OCI-LY1 (cell line): Measurements from ENCODE around the gene ASTL.

Experiments
- H2AFZ ChIP-seq: fragments of 200-600 bp; sonication (generic), shearing (Covaris generic); 2 replicates; pipeline ENCODE4 v1.6.0; 2014; ENCODE audit warnings: antibody characterized with exemption, mild to moderate bottlenecking, low read length
- H3F3A ChIP-seq: fragments of 200-600 bp; sonication (generic), shearing (Covaris generic); 2 replicates; pipeline ENCODE4 v1.6.0; 2014; ENCODE audit warnings: mild to moderate bottlenecking, antibody characterized with exemption, low read length, moderate library complexity; ENCODE audit not compliant: insufficient read depth
- H3K27ac ChIP-seq: fragments of 200-600 bp; sonication (generic); 2 replicates; pipeline ENCODE4 v1.5.1; 2014; ENCODE audit warnings: low read length, mixed run types, mild to moderate bottlenecking, low read depth; ENCODE audit not compliant: poor library complexity, severe bottlenecking
- H3K27me3 ChIP-seq: fragments of 200-600 bp; sonication (generic); 2 replicates; pipeline ENCODE4 v1.6.0; 2014; ENCODE audit warnings: antibody characterized with exemption, mild to moderate bottlenecking, low read length, moderate library complexity; ENCODE audit not compliant: insufficient read depth
- H3K36me3 ChIP-seq: fragments of 200-600 bp; sonication (generic); 2 replicates; pipeline ENCODE4 v1.6.1; 2014; ENCODE audit warnings: mild to moderate bottlenecking, antibody characterized with exemption, low read length, moderate library complexity, mixed read lengths; ENCODE audit not compliant: insufficient read depth
- H3K4me1 ChIP-seq: fragments of 200-600 bp; sonication (generic); 2 replicates; pipeline ENCODE4 v1.5.1; 2014; ENCODE audit warnings: mild to moderate bottlenecking, low read length, moderate library complexity; ENCODE audit not compliant: insufficient read depth, severe bottlenecking
- H3K4me2 ChIP-seq: fragments of 200-600 bp; sonication (generic), shearing (Covaris generic); 2 replicates; pipeline ENCODE4 v1.6.1; 2014; ENCODE audit warnings: low read length
- H3K4me3 ChIP-seq: fragments of 200-600 bp; sonication (generic); 2 replicates; pipeline ENCODE4 v1.5.1; 2014; ENCODE audit warnings: low read length, low read depth, mild to moderate bottlenecking, mixed read lengths; ENCODE audit not compliant: poor library complexity, severe bottlenecking
- H3K79me2 ChIP-seq: fragments of 200-600 bp; shearing (Covaris generic); 2 replicates; pipeline ENCODE4 v1.6.1; 2016; ENCODE audit warnings: mixed run types, low read length, mixed read lengths; ENCODE audit not compliant: insufficient read depth
- H3K9ac ChIP-seq: fragments of 200-600 bp; sonication (generic), shearing (Covaris generic); 2 replicates; pipeline ENCODE4 v1.6.1; 2014; ENCODE audit warnings: mild to moderate bottlenecking, low read length, mixed read lengths
- H3K9me2 ChIP-seq: fragments of 200-600 bp; sonication (generic), shearing (Covaris generic); 2 replicates; pipeline ENCODE4 v1.6.1; 2014; ENCODE audit warnings: low read depth, mild to moderate bottlenecking, low read length, mixed read lengths
- H3K9me3 ChIP-seq: fragments of 200-600 bp; shearing (Covaris generic); 2 replicates; pipeline ENCODE4 v1.6.1; 2014; ENCODE audit warnings: low read length, mixed read lengths
- H4K20me1 ChIP-seq: fragments of 200-600 bp; sonication (generic), shearing (Covaris generic); 2 replicates; pipeline ENCODE4 v1.6.0; 2016; ENCODE audit warnings: mild to moderate bottlenecking, low read length; ENCODE audit not compliant: insufficient read depth
- EZH2 ChIP-seq: fragments of 200-600 bp; sonication (generic), shearing (Covaris generic); IDR thresholded peaks from 2 replicates; pipeline ENCODE4 v1.8.0; 2017; ENCODE audit warnings: borderline replicate concordance, mixed run types, mild to moderate bottlenecking, antibody characterized with exemption, low read length, moderate library complexity, mixed read lengths
- TF ChIP-seq, protein P1 (sequence below): fragments of 200-600 bp; sonication (generic), shearing (Covaris generic); IDR thresholded peaks from 2 replicates; pipeline ENCODE4 v1.5.1; 2017; ENCODE audit warnings: mild to moderate bottlenecking, antibody characterized with exemption, low read length, moderate library complexity, mixed read lengths

Gene ASTL

DNA sequence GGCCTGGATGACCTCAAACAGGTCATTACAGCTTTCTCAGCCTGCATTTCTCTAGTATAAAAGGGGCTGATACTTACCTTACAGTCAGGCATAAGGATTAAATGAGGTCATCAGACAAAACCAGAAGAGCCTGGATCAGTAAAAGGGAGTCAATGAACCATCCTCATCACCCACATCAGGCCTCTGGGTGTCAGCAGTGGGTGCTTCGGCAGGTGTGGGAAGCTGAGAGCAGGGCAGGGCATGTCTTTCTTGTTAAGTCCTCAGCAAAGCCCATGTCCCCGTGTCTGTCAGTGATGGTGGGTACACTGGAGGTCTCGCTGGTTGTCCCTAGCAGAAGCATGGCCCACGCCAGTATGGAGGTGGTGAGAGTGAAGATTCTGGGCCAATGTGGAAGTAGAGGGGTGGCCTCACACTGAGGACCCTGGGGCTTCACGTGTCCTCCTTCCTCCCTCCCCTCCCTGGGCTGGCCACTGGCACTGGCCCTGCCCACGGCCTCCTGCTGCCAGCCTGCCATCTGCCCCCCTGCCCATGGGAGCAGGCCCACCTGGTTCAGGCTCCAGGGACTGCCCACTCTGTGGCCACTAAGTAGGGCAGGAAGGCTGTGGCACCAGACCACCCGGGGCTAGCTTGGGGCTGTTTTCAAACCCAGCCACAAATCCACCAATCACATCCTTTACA lies 26.3 kb downstream of the ASTL start:
- H3K4me2 ChIP-seq, result no peak overlapping the region
- H3K79me2 ChIP-seq, result no peaks in the 10 kb centered on the region
- H3K36me3 ChIP-seq, result no peaks in the 10 kb centered on the region
- no peaks in the 10 kb centered on the region for H3K9me2 ChIP-seq
- H3K4me3 ChIP-seq, result no peak overlapping the region
- H3K9ac ChIP-seq, result no peak overlapping the region
- no peaks in the 10 kb centered on the region for H4K20me1 ChIP-seq
- no peak overlapping the region for H3K27ac ChIP-seq
- H3K4me1 ChIP-seq, result no peaks in the 10 kb centered on the region
- no peak overlapping the region for H2AFZ ChIP-seq
- no peaks in the 10 kb centered on the region for H3F3A ChIP-seq
- no peaks in the 10 kb centered on the region for H3K27me3 ChIP-seq
- no peaks in the 10 kb centered on the region for H3K9me3 ChIP-seq
- TF ChIP-seq, protein P1, sequence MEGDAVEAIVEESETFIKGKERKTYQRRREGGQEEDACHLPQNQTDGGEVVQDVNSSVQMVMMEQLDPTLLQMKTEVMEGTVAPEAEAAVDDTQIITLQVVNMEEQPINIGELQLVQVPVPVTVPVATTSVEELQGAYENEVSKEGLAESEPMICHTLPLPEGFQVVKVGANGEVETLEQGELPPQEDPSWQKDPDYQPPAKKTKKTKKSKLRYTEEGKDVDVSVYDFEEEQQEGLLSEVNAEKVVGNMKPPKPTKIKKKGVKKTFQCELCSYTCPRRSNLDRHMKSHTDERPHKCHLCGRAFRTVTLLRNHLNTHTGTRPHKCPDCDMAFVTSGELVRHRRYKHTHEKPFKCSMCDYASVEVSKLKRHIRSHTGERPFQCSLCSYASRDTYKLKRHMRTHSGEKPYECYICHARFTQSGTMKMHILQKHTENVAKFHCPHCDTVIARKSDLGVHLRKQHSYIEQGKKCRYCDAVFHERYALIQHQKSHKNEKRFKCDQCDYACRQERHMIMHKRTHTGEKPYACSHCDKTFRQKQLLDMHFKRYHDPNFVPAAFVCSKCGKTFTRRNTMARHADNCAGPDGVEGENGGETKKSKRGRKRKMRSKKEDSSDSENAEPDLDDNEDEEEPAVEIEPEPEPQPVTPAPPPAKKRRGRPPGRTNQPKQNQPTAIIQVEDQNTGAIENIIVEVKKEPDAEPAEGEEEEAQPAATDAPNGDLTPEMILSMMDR, result no peak
- no peak for TF ChIP-seq EZH2

DNA sequence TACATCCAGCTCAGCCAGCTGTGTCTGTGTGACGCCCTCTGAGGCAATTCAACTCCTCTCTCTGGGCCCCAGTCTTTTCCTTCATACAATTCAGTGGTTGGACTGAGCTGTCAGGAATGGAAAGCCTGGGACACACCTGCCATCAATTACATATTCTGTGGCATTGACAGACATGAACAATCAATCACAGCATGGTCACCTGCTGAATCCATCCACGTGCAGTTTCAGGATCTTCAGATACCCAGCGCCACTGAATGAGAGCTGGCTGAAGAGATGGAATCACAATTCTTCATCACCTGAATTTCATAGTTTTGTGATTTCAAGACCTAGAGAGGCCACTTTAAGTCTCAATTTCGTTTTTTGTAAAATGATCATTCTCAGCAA lies 27.1 kb downstream of the ASTL start:
- no peak overlapping the region for H3K27ac ChIP-seq
- H3K36me3 ChIP-seq, result no peaks in the 10 kb centered on the region
- H3K27me3 ChIP-seq, result no peaks in the 10 kb centered on the region
- H4K20me1 ChIP-seq, result no peaks in the 10 kb centered on the region
- TF ChIP-seq EZH2, result no peak
- TF ChIP-seq, protein P1, result no peak
- H3F3A ChIP-seq, result no peaks in the 10 kb centered on the region
- H2AFZ ChIP-seq, result no peak overlapping the region
- no peak overlapping the region for H3K4me2 ChIP-seq
- H3K9me3 ChIP-seq, result no peaks in the 10 kb centered on the region
- no peak overlapping the region for H3K9ac ChIP-seq
- no peaks in the 10 kb centered on the region for H3K4me1 ChIP-seq
- H3K4me3 ChIP-seq, result no peak overlapping the region
- H3K9me2 ChIP-seq, result no peaks in the 10 kb centered on the region
- H3K79me2 ChIP-seq, result no peaks in the 10 kb centered on the region

DNA sequence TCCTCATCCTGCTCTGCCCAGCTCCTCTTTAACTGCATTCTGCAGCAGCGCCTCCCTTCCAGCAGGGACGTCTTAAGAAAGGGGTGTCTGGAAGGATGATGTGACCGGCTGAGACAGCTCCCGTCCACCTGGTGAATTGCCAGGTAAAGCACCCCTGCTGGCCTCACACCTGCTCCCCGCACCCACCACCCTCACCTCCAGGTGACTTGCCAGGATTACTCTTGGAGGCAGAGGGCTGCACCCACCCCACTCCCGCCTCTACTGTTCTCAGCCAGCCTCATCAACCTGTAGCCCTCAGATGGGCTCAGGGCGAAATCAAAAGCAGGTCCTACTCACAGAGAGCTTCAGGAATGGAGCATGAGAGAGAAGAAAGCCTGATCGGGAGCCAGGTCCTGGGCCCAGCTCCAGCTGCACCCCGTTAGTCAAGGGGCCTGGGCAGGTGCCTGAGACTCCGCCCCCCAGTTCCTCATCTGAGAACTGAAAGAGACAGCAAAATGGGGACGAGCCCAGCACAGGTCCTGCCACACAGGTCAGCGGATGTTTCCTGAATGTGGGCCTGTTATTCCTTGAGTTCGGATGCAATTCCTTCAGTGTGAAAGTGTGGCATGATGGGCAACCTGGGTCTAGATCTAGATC lies 27.6 kb downstream of the ASTL start:
- Histone ChIP-seq H3K4me1 (no peaks in the 10 kb centered on the region), H3K4me2 (no peak overlapping the region)

More for the DNA sequence above, 27.6 kb downstream of the ASTL start:
- no peak overlapping the region for H3K9ac ChIP-seq
- no peaks in the 10 kb centered on the region for H3K79me2 ChIP-seq
- no peak overlapping the region for H3K27ac ChIP-seq
- H3K27me3 ChIP-seq, result peaks cover 2% of the 10 kb centered on the region; the same call in 1 of the 2 replicates
- no peak overlapping the region for H3K4me3 ChIP-seq
- TF ChIP-seq, protein P1, result no peak
- TF ChIP-seq EZH2, result no peak
- H3K9me3 ChIP-seq, result no peaks in the 10 kb centered on the region
- no peaks in the 10 kb centered on the region for H3K36me3 ChIP-seq
- H2AFZ ChIP-seq, result no peak overlapping the region
- no peaks in the 10 kb centered on the region for H4K20me1 ChIP-seq
- no peaks in the 10 kb centered on the region for H3F3A ChIP-seq
- no peaks in the 10 kb centered on the region for H3K9me2 ChIP-seq
